HEK293T (cell line): ENCODE data around the gene DHTKD1.
"Not testable (repeated sequence)": the region's sequence is repeated elsewhere in the genome, so short reads cannot be mapped to it uniquely, and the experiment has no call there.

Source experiments
- CTCF ChIA-PET: fragments of 350-600 bp; formaldehyde crosslinking; extraction: SDS; loops from one replicate; lab custom pipeline; 2021; ENCODE audit warnings: antibody characterized with exemption, inconsistent platforms; lab: Yijun Ruan, JAX
- POLR2A ChIA-PET: fragments of 350-600 bp; formaldehyde crosslinking; extraction: SDS; loops from one replicate; lab custom pipeline; 2020; ENCODE audit warnings: antibody characterized with exemption, inconsistent platforms; lab: Yijun Ruan, JAX
- DNase-seq: peaks from one replicate; pipeline ENCODE4 v3.0.0; 2012; ENCODE audit warnings: mixed read lengths; ENCODE audit errors: extremely low spot score
- ARNT ChIP-seq: fragments of 450-650 bp; IDR thresholded peaks from 2 replicates; pipeline ENCODE4 v1.6.1; 2017; ENCODE audit warnings: mild to moderate bottlenecking
- BHLHE40 ChIP-seq: fragments of 450-650 bp; IDR thresholded peaks from 2 replicates; pipeline ENCODE4 v1.6.1; 2016; ENCODE audit warnings: mild to moderate bottlenecking, moderate library complexity, borderline replicate concordance
- CTBP1 ChIP-seq: fragments of 450-650 bp; IDR thresholded peaks from 2 replicates; pipeline ENCODE4 v1.6.1; 2016; ENCODE audit warnings: borderline replicate concordance
- ELF4 ChIP-seq: fragments of 450-650 bp; IDR thresholded peaks from 2 replicates; pipeline ENCODE4 v1.6.1; 2017; ENCODE audit warnings: antibody characterized with exemption
- FOXA1 ChIP-seq: fragments of 450-650 bp; IDR thresholded peaks from 2 replicates; pipeline ENCODE4 v1.6.1; 2016; ENCODE audit warnings: mild to moderate bottlenecking
- FOXK2 ChIP-seq: fragments of 450-650 bp; IDR thresholded peaks from 2 replicates; pipeline ENCODE4 v1.6.1; 2016; ENCODE audit warnings: mild to moderate bottlenecking
- FOXM1 ChIP-seq: fragments of 450-650 bp; IDR thresholded peaks from 2 replicates; pipeline ENCODE4 v1.6.1; 2017; ENCODE audit warnings: mild to moderate bottlenecking, borderline replicate concordance
- L3MBTL2 ChIP-seq: fragments of 450-650 bp; conservative IDR thresholded peaks from 2 replicates; pipeline ENCODE4 v1.6.1; 2016; ENCODE audit warnings: mild to moderate bottlenecking
- LEF1 ChIP-seq: fragments of 450-650 bp; IDR thresholded peaks from 2 replicates; pipeline ENCODE4 v1.6.1; 2017; ENCODE audit warnings: mild to moderate bottlenecking, borderline replicate concordance
- SP1 ChIP-seq: fragments of 450-650 bp; IDR thresholded peaks from 2 replicates; pipeline ENCODE4 v1.6.1; 2017
- SUZ12 ChIP-seq: fragments of 450-650 bp; IDR thresholded peaks from 2 replicates; pipeline ENCODE4 v1.6.1; 2016; ENCODE audit warnings: mild to moderate bottlenecking
- ZNF384 ChIP-seq: fragments of 450-650 bp; IDR thresholded peaks from 2 replicates; pipeline ENCODE4 v1.6.1; 2016
- TF ChIP-seq, protein P1 (sequence below): fragments of 450-650 bp; IDR thresholded peaks from 2 replicates; pipeline ENCODE4 v1.6.1; 2016

DHTKD1 gene

GRCh38 chr10:12165036-12165435 is 96.3 kb downstream of the DHTKD1 start:
- CTCF ChIA-PET = no interaction called here
- DNase-seq = no peak
- TF ChIP-seq BHLHE40 (no peak), FOXA1 (no peak), LEF1 (no peak), FOXM1 (no peak), ELF4 (no peak), L3MBTL2 (no peak), CTBP1 (no peak), ARNT (no peak), FOXK2 (no peak), ZNF384 (no peak)
- TF ChIP-seq, protein P1, sequence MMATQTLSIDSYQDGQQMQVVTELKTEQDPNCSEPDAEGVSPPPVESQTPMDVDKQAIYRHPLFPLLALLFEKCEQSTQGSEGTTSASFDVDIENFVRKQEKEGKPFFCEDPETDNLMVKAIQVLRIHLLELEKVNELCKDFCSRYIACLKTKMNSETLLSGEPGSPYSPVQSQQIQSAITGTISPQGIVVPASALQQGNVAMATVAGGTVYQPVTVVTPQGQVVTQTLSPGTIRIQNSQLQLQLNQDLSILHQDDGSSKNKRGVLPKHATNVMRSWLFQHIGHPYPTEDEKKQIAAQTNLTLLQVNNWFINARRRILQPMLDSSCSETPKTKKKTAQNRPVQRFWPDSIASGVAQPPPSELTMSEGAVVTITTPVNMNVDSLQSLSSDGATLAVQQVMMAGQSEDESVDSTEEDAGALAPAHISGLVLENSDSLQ = no peak
- POLR2A ChIA-PET = no interaction called here

DNA sequence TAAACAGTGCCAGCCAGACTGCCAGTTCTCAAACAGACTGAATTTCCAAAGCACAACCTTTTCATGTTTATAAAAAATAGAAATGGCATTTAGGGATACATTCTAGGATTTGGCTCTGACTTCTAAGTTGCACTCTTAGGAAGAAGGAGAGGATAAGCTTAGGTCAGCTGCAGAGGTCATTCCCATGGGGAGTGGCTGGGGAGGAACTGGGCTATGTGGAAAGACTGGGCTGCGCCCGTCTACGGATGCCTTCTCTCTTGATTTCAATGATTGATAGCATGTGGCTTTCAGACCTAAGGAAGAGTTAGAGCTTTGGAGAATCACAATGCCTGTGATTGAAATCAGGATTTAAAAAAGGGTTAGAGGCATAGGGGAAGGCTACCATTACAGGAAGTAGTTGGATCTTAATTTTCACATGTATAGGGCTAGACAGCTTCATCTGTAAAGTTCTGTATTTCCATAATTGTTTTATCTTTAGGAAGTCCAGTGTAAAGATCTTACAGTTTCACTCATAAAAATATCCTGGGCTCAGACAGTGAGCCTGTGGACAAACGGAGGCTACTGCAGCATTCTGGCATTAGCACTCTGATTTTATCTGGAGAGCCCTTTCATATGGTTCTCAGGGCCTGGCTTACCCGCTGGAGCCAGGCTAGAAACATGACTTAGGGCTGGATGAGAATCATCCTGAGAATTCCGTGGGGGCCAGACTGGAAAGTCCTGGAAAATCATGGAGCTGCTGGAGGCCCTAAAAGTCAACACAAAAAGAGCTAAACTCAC is 97.4 kb downstream of the DHTKD1 start:
- DNase-seq = no peak
- TF ChIP-seq ELF4 (no peak), ZNF384 (no peak), SUZ12 (no peak), FOXM1 (no peak), SP1 (no peak), FOXA1 (no peak), FOXK2 (no peak), ARNT (no peak)
- TF ChIP-seq, protein P1 = no peak
- ChIA-PET POLR2A (interaction anchor here (0.9 kb wide), 1 partner anchor 30 kb away, joined by 3 read pairs; the partner anchor contains the start of genes CDC123 and NUDT5), CTCF (no interaction called here)

- CTCF ChIA-PET, DNase-seq: not testable (repeated sequence)
- POLR2A ChIA-PET = interaction anchor here (2.6 kb wide), 1 partner anchor 24 kb away, joined by 7 read pairs; the partner anchor contains the start of genes CDC123 and NUDT5
Observed at GRCh38 chr10:12171512-12171911, 102.8 kb downstream of the DHTKD1 start.
